GM10266 (cell line): Measurements from ENCODE around the gene RHOT2.

Source experiments
- DNase-seq: peaks from one replicate; pipeline ENCODE4 v3.0.0; 2012; ENCODE audit errors: extremely low spot score
- TF ChIP-seq, protein P1 (sequence below): IDR thresholded peaks from 2 replicates; pipeline ENCODE4 v1.5.1; 2012; ENCODE audit warnings: mild to moderate bottlenecking, low read depth; ENCODE audit not compliant: control insufficient read depth, insufficient read depth; ENCODE audit errors: missing control alignments

The RHOT2 gene

DNA sequence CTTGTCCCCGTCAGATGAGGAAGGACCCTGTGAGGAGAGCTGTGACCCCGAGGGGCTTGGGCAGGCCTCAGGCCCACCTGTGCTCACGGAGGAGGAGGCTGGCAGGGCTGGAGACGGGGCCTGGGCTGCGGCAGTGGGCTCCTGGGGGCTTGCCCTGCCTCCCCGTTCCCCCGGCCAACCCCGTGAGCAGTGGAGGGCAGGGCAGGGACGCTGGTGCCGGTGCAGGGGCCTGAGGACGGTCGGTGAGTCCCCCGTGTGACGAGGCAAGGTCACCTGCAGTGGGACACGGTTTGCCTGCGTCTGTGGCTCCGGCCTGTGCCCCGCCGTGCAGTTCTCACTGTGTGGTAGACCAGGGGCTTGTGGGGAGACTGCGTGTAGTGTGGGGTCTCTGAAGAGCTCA is 8.3 kb upstream of the RHOT2 start:
- TF ChIP-seq, protein P1, sequence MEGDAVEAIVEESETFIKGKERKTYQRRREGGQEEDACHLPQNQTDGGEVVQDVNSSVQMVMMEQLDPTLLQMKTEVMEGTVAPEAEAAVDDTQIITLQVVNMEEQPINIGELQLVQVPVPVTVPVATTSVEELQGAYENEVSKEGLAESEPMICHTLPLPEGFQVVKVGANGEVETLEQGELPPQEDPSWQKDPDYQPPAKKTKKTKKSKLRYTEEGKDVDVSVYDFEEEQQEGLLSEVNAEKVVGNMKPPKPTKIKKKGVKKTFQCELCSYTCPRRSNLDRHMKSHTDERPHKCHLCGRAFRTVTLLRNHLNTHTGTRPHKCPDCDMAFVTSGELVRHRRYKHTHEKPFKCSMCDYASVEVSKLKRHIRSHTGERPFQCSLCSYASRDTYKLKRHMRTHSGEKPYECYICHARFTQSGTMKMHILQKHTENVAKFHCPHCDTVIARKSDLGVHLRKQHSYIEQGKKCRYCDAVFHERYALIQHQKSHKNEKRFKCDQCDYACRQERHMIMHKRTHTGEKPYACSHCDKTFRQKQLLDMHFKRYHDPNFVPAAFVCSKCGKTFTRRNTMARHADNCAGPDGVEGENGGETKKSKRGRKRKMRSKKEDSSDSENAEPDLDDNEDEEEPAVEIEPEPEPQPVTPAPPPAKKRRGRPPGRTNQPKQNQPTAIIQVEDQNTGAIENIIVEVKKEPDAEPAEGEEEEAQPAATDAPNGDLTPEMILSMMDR: no peak

DNA sequence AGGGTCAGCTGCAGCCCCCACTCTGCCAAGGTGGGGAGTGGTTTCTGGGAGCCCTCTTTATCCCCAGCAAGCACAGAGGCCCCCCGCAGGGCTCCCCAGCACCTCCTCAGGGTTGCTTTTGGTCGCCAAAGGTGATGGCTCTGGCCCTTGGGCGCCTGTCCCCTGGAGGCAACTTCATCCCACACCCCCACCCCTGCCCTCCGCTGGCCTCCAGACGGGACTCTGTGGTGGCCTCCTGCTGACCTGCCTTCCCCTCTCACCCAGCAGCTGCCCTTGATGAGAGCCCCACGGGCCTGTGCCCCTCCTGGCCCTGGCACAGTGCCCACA is 7.8 kb upstream of the RHOT2 start:
- TF ChIP-seq, protein P1: no peak
- no peak for DNase-seq

More for the DNA sequence above, 8.3 kb upstream of the RHOT2 start:
- no peak for DNase-seq

DNA sequence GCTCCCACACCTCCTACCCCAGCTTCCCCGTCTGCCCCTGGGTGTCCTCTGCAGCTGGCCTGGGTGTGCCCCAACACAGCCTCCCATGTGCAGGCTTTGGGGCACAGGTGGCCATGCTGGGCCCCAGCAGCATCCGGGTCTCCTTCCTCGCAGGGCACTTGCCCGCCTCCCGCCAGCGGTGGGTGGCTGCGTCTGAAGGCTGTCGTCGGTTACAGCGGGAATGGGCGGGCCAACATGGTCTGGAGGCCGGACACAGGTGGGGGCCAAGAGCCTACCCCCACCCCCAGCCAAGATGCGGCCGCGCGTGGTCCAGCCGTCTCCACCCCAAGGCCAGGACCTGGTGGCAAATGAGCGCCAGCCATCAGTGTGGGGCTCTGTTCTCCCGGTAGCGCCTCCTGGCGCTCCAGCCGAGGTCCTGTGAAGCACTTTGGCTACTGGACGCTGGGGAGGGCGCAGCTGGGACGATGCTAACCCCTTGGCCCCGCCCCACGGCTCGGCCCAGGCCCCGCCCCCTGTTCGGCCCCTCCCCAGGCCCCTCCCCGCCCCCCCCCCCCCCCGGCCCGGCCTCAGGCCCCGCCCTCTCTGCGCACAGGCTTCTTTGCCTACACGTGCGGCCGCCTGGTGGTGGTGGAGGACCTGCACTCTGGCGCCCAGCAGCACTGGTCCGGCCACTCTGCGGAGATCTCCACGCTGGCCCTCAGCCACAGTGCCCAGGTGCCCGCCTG is 7.3 kb upstream of the RHOT2 start:
- DNase-seq: peak; percentile 99

DNA sequence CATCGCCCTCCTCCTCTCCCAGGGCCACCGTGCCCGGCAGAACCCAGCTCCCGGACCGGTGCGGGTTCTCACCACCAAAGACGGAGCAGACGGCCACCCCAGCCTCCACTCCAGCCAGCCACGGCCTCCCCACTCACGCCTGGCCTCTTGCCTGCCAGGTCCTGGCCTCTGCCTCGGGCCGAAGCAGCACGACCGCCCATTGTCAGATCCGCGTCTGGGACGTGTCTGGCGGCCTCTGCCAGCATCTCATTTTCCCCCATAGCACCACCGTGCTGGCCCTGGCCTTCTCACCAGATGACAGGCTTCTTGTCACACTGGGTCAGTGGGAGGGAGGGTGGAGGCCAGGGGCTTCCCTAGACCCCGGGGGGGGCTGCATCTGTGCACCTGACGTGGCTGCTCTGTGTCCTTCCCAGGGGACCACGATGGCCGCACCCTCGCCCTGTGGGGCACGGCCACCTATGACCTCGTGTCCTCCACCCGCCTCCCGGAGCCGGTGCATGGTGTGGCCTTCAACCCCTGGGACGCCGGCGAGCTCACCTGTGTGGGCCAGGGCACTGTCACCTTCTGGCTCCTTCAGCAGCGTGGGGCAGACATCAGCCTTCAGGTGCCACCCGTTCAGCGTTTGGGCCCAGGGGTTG is 6.6 kb upstream of the RHOT2 start:
- TF ChIP-seq, protein P1: no peak
- DNase-seq: no peak

More for the DNA sequence above, 7.3 kb upstream of the RHOT2 start:
- TF ChIP-seq, protein P1: peak; percentile 60

DNA sequence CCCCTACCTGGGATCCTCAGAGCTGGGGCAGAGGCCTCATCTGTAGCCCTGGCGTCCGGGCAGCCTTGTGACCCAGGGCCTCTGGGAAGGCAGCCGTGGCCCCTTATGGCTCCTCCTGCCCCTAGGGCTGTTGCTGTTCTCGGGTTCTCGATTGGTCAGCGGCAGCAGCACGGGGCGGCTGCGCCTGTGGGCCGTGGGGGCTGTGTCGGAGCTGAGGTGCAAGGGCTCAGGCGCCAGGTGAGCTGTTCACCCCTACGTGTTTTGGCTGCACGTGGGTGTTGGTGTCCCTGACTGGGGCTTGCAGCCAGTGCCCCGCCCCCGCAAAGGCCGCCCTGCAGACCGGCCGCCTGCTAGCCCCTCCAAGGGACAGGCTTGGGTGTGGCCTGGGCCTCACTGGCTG is 5.8 kb upstream of the RHOT2 start:
- no peak for DNase-seq
- TF ChIP-seq, protein P1: no peak

DNA sequence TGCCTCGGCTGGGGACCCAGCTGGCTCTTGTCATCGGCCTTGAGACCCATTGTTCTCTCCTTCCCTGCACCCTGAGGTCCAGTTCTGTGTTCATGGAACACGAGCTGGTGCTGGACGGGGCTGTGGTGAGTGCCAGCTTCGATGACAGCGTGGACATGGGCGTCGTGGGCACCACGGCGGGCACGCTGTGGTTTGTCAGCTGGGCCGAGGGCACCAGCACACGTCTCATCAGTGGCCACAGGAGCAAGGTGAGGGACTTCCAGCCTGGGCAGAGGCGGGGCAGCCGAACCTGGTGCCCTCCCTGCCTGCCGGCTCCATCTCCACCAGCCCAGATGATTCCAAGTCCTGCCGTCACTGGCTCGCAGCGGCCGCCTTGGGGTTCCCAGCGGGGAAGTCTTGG is 5.3 kb upstream of the RHOT2 start:
- TF ChIP-seq, protein P1: no peak
- no peak for DNase-seq

DNA sequence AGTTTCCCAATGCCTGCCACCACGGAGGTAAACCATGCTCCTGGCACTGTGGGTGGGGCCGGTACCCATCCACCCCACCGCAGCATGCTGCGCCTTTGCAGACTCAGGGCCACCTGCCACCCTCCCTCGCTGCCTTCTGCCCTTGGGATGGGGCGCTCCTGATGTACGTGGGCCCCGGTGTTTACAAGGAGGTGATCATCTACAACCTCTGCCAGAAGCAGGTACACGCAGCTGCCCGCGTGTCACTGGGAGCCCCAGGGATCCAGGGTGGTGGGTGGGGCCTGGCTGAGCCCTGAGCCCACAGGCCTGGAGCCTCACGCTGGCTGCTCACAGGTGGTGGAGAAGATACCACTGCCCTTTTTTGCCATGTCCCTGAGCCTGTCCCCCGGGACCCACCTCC is 1.4 kb upstream of the RHOT2 start:
- TF ChIP-seq, protein P1: no peak
- DNase-seq: no peak
